AG04449 (cell line): Measurements from ENCODE around the gene FMNL1.

Source experiments
- CTCF ChIA-PET: fragments of 350-600 bp; formaldehyde crosslinking; extraction: SDS; loops from one replicate; lab custom pipeline; 2021; ENCODE audit warnings: antibody characterized with exemption; lab: Yijun Ruan, JAX
- POLR2A ChIA-PET: fragments of 400-600, 350-600 bp; formaldehyde crosslinking; extraction: SDS; loops from one replicate; lab custom pipeline; 2020; ENCODE audit warnings: antibody characterized with exemption, inconsistent platforms; lab: Yijun Ruan, JAX
- DNase-seq: peaks from one replicate; pipeline ENCODE4 v3.0.0-alpha.2; 2010; ENCODE audit warnings: low read depth, low spot score
- H3K4me3 ChIP-seq: 2 replicates; pipeline ENCODE4 v1.5.1; 2011; ENCODE audit warnings: low read depth, mild to moderate bottlenecking, control low read depth, low read length
- CTCF ChIP-seq: IDR thresholded peaks from one replicate; pipeline ENCODE4 v1.5.1; 2011; ENCODE audit warnings: mild to moderate bottlenecking, moderate library complexity, low read length, control low read depth, inconsistent platforms; ENCODE audit not compliant: insufficient read depth; ENCODE audit errors: missing control alignments

FMNL1 gene

GRCh38 chr17:45265821-45266220 is 44.1 kb downstream of the FMNL1 start:
- DNase-seq: peak; percentile 64
- no peak overlapping the region for H3K4me3 ChIP-seq
- no peak for TF ChIP-seq CTCF
- ChIA-PET CTCF (interaction anchor here (1.2 to 32.0 kb wide), 4 partner anchors 11 to 124 kb away, joined by 3 to 828 read pairs (median 48); no protein-coding TSS in a partner anchor), POLR2A (interaction anchor here (1.2 kb wide), 1 partner anchor 11 kb away, joined by 3 read pairs; no protein-coding TSS in a partner anchor)

- no peak for TF ChIP-seq CTCF
- no peak overlapping the region for H3K4me3 ChIP-seq
- no peak for DNase-seq
- POLR2A ChIA-PET: interaction anchor here (1.2 kb wide), 1 partner anchor 11 kb away, joined by 3 read pairs; no protein-coding TSS in a partner anchor
- CTCF ChIA-PET: interaction anchor here (1.2 to 32.0 kb wide), 6 partner anchors 10 to 131 kb away, joined by 3 to 828 read pairs (median 13); partner anchors contain the start of gene ACBD4
Observed at GRCh38 chr17:45266372-45266926, 44.8 kb downstream of the FMNL1 start.

GRCh38 chr17:45267436-45268055 is 45.9 kb downstream of the FMNL1 start:
- no peak for TF ChIP-seq CTCF
- CTCF ChIA-PET: interaction anchor here (0.9 to 32.0 kb wide), 6 partner anchors 9 to 132 kb away, joined by 3 to 828 read pairs (median 13); partner anchors contain the start of gene ACBD4
- no peak for DNase-seq
- POLR2A ChIA-PET: interaction anchor here (0.5 kb wide), 1 partner anchor 47 kb away, joined by 4 read pairs; no protein-coding TSS in a partner anchor
- H3K4me3 ChIP-seq: no peak overlapping the region

GRCh38 chr17:45269912-45270311 is 48.2 kb downstream of the FMNL1 start:
- CTCF ChIA-PET: interaction anchor here (1.0 to 32.0 kb wide), 7 partner anchors 7 to 120 kb away, joined by 3 to 828 read pairs (median 4); no protein-coding TSS in a partner anchor

GRCh38 chr17:45270828-45271418 is 49.2 kb downstream of the FMNL1 start:
- POLR2A ChIA-PET: no interaction called here
- DNase-seq: no peak
- peak; percentile 69 for TF ChIP-seq CTCF
- CTCF ChIA-PET: interaction anchor here (0.8 to 32.0 kb wide), 15 partner anchors 8 to 135 kb away, joined by 3 to 828 read pairs (median 3); partner anchors contain the start of gene ACBD4
- H3K4me3 ChIP-seq: no peak overlapping the region

More at GRCh38 chr17:45269912-45270311, 48.2 kb downstream of the FMNL1 start:
- DNase-seq: no peak
- H3K4me3 ChIP-seq: no peak overlapping the region
- no peak for TF ChIP-seq CTCF
- POLR2A ChIA-PET: no interaction called here
